Nephron progenitor cell (in vitro differentiated cells): ENCODE measurements around the gene CTXND1.

Source experiments
- DNase-seq: peaks from one replicate; pipeline ENCODE4 v3.0.0; 2021
- H3K27ac Mint-ChIP-seq: 2 replicates; pipeline ENCODE4 v1.8.0; 2021; ENCODE audit warnings: mild to moderate bottlenecking, moderate library complexity, mixed read lengths
- H3K27me3 Mint-ChIP-seq: 2 replicates; pipeline ENCODE4 v1.8.0; 2021; ENCODE audit warnings: mild to moderate bottlenecking, low read depth, mixed read lengths; ENCODE audit not compliant: poor library complexity
- H3K36me3 Mint-ChIP-seq: 2 replicates; pipeline ENCODE4 v1.8.0; 2021; ENCODE audit warnings: low read depth, mixed read lengths
- H3K4me1 Mint-ChIP-seq: 2 replicates; pipeline ENCODE4 v1.8.0; 2021; ENCODE audit warnings: mixed read lengths
- H3K4me3 Mint-ChIP-seq: 2 replicates; pipeline ENCODE4 v1.8.0; 2021; ENCODE audit warnings: mild to moderate bottlenecking, moderate library complexity, mixed read lengths
- H3K9me3 Mint-ChIP-seq: 2 replicates; pipeline ENCODE4 v1.8.0; 2021; ENCODE audit warnings: mild to moderate bottlenecking, moderate library complexity, mixed read lengths
- TF ChIP-seq, protein P1 (sequence below): fragments of 200-600 bp; sonication (generic); IDR thresholded peaks from 2 replicates; pipeline ENCODE4 v1.5.0; 2021; ENCODE audit warnings: antibody characterized with exemption

CTXND1 gene

DNA sequence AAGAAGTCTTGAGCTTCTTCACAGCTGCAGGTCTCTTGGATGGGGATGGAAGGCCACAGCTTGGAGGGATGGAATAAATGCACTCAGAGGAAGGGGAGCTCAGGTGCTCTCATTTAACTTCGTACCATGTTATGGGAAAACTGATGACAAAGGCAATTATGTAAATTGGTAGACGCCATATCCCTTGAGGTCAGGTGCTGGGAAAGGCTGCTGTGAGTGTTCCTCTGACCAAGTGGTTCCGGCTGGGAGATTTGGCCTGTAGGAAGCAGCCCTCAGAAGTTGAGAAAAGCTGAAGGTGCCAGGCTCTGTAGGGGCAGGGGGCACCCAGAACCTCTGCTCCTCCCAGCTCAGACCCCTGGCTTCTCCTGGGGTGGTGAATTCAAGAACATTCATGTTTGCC is 52.1 kb downstream of the CTXND1 start:
- no peak for DNase-seq
- no peaks in the 10 kb centered on the region for H3K36me3 Mint-ChIP-seq
- H3K4me3 Mint-ChIP-seq = no peak overlapping the region
- no peak overlapping the region for H3K27ac Mint-ChIP-seq
- no peaks in the 10 kb centered on the region for H3K9me3 Mint-ChIP-seq
- TF ChIP-seq, protein P1, sequence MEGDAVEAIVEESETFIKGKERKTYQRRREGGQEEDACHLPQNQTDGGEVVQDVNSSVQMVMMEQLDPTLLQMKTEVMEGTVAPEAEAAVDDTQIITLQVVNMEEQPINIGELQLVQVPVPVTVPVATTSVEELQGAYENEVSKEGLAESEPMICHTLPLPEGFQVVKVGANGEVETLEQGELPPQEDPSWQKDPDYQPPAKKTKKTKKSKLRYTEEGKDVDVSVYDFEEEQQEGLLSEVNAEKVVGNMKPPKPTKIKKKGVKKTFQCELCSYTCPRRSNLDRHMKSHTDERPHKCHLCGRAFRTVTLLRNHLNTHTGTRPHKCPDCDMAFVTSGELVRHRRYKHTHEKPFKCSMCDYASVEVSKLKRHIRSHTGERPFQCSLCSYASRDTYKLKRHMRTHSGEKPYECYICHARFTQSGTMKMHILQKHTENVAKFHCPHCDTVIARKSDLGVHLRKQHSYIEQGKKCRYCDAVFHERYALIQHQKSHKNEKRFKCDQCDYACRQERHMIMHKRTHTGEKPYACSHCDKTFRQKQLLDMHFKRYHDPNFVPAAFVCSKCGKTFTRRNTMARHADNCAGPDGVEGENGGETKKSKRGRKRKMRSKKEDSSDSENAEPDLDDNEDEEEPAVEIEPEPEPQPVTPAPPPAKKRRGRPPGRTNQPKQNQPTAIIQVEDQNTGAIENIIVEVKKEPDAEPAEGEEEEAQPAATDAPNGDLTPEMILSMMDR = no peak
- H3K27me3 Mint-ChIP-seq = peaks cover 47% of the 10 kb centered on the region
- peaks cover 9% of the 10 kb centered on the region for H3K4me1 Mint-ChIP-seq

DNA sequence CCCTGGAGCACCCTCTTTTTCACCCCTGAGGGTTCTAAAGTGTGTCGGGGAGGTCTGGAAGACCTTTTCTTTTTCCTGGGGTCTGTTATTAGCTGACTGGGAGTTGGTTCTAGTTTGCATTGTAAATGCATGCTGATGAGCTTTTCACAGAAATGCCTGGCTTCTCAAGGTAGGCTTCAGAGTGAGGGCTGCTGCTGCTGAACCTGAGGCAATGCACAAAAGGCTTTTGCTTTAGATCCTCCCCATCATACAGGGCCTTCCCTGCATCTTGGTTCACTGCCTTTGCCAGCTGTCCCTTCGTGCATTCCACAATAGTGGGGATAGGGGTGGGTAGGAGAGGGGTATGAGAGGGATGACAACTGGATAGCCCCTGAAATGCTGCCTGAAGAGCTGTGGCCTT is 52.6 kb downstream of the CTXND1 start:
- DNase-seq = no peak
- Mint-ChIP-seq H3K9me3 (no peaks in the 10 kb centered on the region), H3K27me3 (peaks cover 47% of the 10 kb centered on the region), H3K27ac (no peak overlapping the region), H3K4me1 (peaks cover 8% of the 10 kb centered on the region), H3K36me3 (no peaks in the 10 kb centered on the region), H3K4me3 (no peak overlapping the region)
- TF ChIP-seq, protein P1 = no peak

DNA sequence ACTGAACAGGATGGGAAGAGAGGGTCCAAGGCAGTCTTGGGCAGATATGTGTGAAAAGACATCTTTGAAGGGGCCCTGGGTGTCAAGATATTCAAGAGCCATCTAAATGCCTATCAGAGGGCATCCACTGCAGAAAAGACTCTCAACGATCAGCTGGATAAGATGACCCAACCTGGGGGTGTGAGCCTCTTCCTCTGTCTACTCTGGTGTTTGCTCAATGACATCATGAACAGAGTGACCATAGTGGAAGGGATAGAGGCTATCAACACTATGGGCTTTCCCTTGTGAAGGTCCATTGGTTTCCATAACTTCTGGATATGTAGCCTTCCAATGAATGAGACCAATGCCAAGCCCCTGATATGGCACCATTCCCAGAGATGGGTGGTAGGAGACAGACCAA is 57.1 kb downstream of the CTXND1 start:
- no peak for DNase-seq
- H3K27ac Mint-ChIP-seq = no peak overlapping the region
- no peaks in the 10 kb centered on the region for H3K4me1 Mint-ChIP-seq
- no peaks in the 10 kb centered on the region for H3K9me3 Mint-ChIP-seq
- no peak overlapping the region for H3K4me3 Mint-ChIP-seq
- TF ChIP-seq, protein P1 = no peak
- H3K36me3 Mint-ChIP-seq = no peaks in the 10 kb centered on the region
- peaks cover 29% of the 10 kb centered on the region for H3K27me3 Mint-ChIP-seq

DNA sequence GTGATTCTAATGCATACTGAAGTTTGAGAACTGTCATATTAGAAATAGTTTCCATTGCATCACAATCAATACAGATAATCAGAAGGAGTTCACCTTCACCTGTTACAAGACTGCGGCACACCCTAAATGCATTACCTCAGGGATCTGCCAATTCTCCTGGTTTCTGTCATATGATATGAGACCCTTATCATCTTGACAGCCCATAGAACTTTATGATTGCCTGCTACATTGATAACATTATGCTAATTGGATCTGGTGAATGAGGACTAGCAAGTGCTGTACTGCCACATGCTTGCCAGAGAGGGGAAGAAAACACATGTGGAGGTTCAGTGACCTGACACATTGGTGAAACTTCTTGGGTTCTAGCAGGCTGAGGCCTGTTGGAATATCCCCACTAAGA is 57.8 kb downstream of the CTXND1 start:
- Mint-ChIP-seq H3K36me3 (no peaks in the 10 kb centered on the region), H3K27ac (no peak overlapping the region), H3K4me1 (no peaks in the 10 kb centered on the region), H3K4me3 (no peak overlapping the region), H3K9me3 (no peaks in the 10 kb centered on the region), H3K27me3 (peaks cover 23% of the 10 kb centered on the region)
- no peak for DNase-seq
- TF ChIP-seq, protein P1 = no peak

DNA sequence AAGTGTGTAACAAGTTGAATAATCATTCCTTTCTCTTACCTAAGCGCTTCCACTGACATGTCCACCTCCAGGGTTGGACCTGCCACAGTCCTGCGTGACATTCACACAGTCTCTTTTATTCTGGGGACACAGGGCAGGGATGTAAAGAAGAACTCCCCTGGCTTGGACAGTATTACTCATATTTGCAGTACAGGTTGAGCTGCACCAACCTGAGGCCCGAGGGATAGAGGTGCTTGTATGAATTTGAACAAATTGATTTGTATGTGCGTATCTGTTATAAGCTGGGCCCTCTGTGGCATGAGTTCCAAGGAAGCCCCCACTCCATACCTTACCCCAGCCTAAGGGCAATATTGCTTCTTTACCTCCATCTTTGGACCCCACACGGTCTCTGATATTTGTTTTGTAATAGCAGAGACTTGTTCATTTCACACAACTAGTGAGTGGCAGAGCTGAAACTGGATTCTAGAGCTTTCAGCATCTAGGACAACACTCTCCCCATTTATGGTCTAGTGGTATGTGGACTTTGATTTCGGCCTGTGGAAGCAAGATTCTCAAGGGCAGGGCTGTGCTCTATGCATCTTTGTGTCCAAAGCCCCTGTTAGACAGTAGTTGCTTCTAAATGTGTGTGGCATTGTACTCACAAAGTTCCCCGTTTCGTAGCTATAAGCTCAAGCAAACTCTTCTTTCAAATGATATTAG is 60.0 kb downstream of the CTXND1 start:
- peaks cover 9% of the 10 kb centered on the region for H3K27me3 Mint-ChIP-seq
- TF ChIP-seq, protein P1 = no peak
- peaks cover 17% of the 10 kb centered on the region for H3K36me3 Mint-ChIP-seq
- no peak overlapping the region for H3K4me3 Mint-ChIP-seq
- no peak overlapping the region for H3K27ac Mint-ChIP-seq
- no peak for DNase-seq
- H3K9me3 Mint-ChIP-seq = no peaks in the 10 kb centered on the region
- H3K4me1 Mint-ChIP-seq = no peaks in the 10 kb centered on the region

DNA sequence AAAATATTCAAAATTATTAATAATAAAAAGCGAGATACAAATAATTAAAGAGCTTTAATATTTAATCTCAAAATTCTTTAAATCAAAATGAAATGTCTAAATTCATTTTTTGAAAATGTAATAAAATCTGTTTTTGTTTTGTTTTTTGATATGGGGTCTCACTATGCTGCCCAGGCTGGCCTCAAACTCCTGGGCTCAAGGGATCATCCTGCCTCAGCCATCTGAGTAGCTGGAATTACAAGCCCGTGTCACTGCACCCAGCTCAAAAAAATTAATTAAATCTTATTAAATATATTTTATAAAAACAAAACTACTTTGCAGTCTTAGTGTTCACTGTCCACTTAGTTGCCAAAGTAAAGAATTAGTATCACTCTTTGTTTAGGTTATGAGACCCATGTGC is 60.8 kb downstream of the CTXND1 start:
- Mint-ChIP-seq H3K4me3 (no peak overlapping the region), H3K36me3 (peaks cover 25% of the 10 kb centered on the region)
- TF ChIP-seq, protein P1 = no peak

More for the DNA sequence above, 60.8 kb downstream of the CTXND1 start:
- no peak for DNase-seq
- H3K4me1 Mint-ChIP-seq = no peaks in the 10 kb centered on the region
- H3K9me3 Mint-ChIP-seq = no peaks in the 10 kb centered on the region
- H3K27me3 Mint-ChIP-seq = peaks cover 7% of the 10 kb centered on the region
- H3K27ac Mint-ChIP-seq = no peak overlapping the region
